Measurements from ENCODE around the gene ABCB9. TPM values are rescaled to one million over a fixed set of nuclear protein-coding genes. Genes with fewer than 3 reads are reported as not detected.

ABCB9 gene
- total RNA-seq, 2 experiments from 2014 or later, result 4.3 to 4.9 TPM

GRCh38 chr12:123001464-123001863, 35.2 kb upstream of the ABCB9 start:
- Mint-ChIP-seq H3K4me3 (no peak overlapping the region), H3K36me3 (ENCODE audit: low read depth) (no peaks in the 10 kb centered on the region), H3K4me1 (ENCODE audit: low read depth) (no peaks in the 10 kb centered on the region), H3K9me3 (no peaks in the 10 kb centered on the region), H3K27me3 (no peaks in the 10 kb centered on the region), H3K27ac (no peak overlapping the region)
- intact Hi-C loops (cut with micrococcal nuclease), result no loop called here
- DNase-seq, result no peak
- CTCF ChIA-PET, result no interaction called here
- POLR2A ChIA-PET, result no interaction called here
- ATAC-seq, result no peak
- TF ChIP-seq CTCF (IDR thresholded peaks at IDR 0.05), result no peak

GRCh38 chr12:123000578-123000977, 34.3 kb upstream of the ABCB9 start:
- CTCF ChIA-PET, result interaction anchor here (1.6 kb wide), 1 partner anchor 207 kb away, joined by 4 read pairs; no protein-coding TSS in a partner anchor
- no peak overlapping the region for H3K4me3 Mint-ChIP-seq
- intact Hi-C loops (cut with micrococcal nuclease), result no loop called here
- no peak for TF ChIP-seq CTCF (IDR thresholded peaks at IDR 0.05)
- H3K4me1 Mint-ChIP-seq (ENCODE audit: low read depth), result no peaks in the 10 kb centered on the region
- H3K36me3 Mint-ChIP-seq (ENCODE audit: low read depth), result no peaks in the 10 kb centered on the region
- no peak overlapping the region for H3K27ac Mint-ChIP-seq
- H3K27me3 Mint-ChIP-seq, result no peaks in the 10 kb centered on the region
- DNase-seq (no peak), ATAC-seq (no peak)
- no peaks in the 10 kb centered on the region for H3K9me3 Mint-ChIP-seq
- POLR2A ChIA-PET, result interaction anchor here (0.6 kb wide), 1 partner anchor 12 kb away, joined by 3 read pairs; no protein-coding TSS in a partner anchor

GRCh38 chr12:122999986-123000420, 33.7 kb upstream of the ABCB9 start:
- H3K27me3 Mint-ChIP-seq, result no peaks in the 10 kb centered on the region
- no peaks in the 10 kb centered on the region for H3K9me3 Mint-ChIP-seq
- no peak overlapping the region for H3K4me3 Mint-ChIP-seq
- ChIA-PET CTCF (interaction anchor here (1.6 kb wide), 1 partner anchor 206 kb away, joined by 4 read pairs; no protein-coding TSS in a partner anchor), POLR2A (interaction anchor here (0.6 kb wide), 1 partner anchor 11 kb away, joined by 3 read pairs; no protein-coding TSS in a partner anchor)
- H3K4me1 Mint-ChIP-seq (ENCODE audit: low read depth), result no peaks in the 10 kb centered on the region
- H3K27ac Mint-ChIP-seq, result no peak overlapping the region
- H3K36me3 Mint-ChIP-seq (ENCODE audit: low read depth), result no peaks in the 10 kb centered on the region
- intact Hi-C loops (cut with micrococcal nuclease), result no loop called here
- ATAC-seq (no peak), DNase-seq (no peak)
- TF ChIP-seq CTCF (IDR thresholded peaks at IDR 0.05), result no peak

GRCh38 chr12:122999196-122999946, 33.1 kb upstream of the ABCB9 start:
- no peak for ATAC-seq
- no peak for TF ChIP-seq CTCF (IDR thresholded peaks at IDR 0.05)
- intact Hi-C loops (cut with micrococcal nuclease), result no loop called here
- ChIA-PET POLR2A (no interaction called here), CTCF (interaction anchor here (1.6 kb wide), 1 partner anchor 206 kb away, joined by 4 read pairs; no protein-coding TSS in a partner anchor)
- Mint-ChIP-seq H3K4me3 (no peak overlapping the region), H3K4me1 (ENCODE audit: low read depth) (no peaks in the 10 kb centered on the region), H3K27me3 (no peaks in the 10 kb centered on the region), H3K27ac (no peak overlapping the region), H3K36me3 (ENCODE audit: low read depth) (no peaks in the 10 kb centered on the region), H3K9me3 (no peaks in the 10 kb centered on the region)
- DNase-seq, result no peak

- POLR2A ChIA-PET, result interaction anchor here (1.3 kb wide), 1 partner anchor 17 kb away, joined by 4 read pairs; the partner anchor contains the start of gene ARL6IP4
- no peaks in the 10 kb centered on the region for H3K27me3 Mint-ChIP-seq
These were observed 32.1 kb upstream of the ABCB9 start for GRCh38 chr12:122998316-122998715.

More at GRCh38 chr12:122998316-122998715, 32.1 kb upstream of the ABCB9 start:
- H3K9me3 Mint-ChIP-seq, result no peaks in the 10 kb centered on the region
- peaks cover 4% of the 10 kb centered on the region for H3K4me1 Mint-ChIP-seq (ENCODE audit: low read depth)
- intact Hi-C loops (cut with micrococcal nuclease), result no loop called here
- no peak for TF ChIP-seq CTCF (IDR thresholded peaks at IDR 0.05)
- no peak overlapping the region for H3K4me3 Mint-ChIP-seq
- DNase-seq (no peak), ATAC-seq (no peak)
- CTCF ChIA-PET, result no interaction called here
- H3K27ac Mint-ChIP-seq, result no peak overlapping the region
- no peaks in the 10 kb centered on the region for H3K36me3 Mint-ChIP-seq (ENCODE audit: low read depth)
